Endothelial cell of umbilical vein (primary cell): Measurements from ENCODE around the gene BEAN1. TPM values are rescaled to one million over a fixed set of nuclear protein-coding genes. Genes with fewer than 3 reads are reported as not detected.

ENCODE experiments used
- BruUV-seq: library from RNA; stranded (reverse); fragments of 400-500 nt; replicated peaks from 2 replicates; lab custom pipeline; 2021; lab: Mats Ljungman, UMichigan
- CTCF ChIA-PET: fragments of 300-600, 350-600 bp; sonication (Branson Sonifier 250); formaldehyde crosslinking; loops from one replicate; lab custom pipeline; 2021; ENCODE audit warnings: antibody characterized with exemption, inconsistent platforms; lab: Charles Lee
- POLR2A ChIA-PET: fragments of 300-600, 350-600 bp; sonication (Branson Sonifier 250); formaldehyde crosslinking; loops from one replicate; lab custom pipeline; 2021; ENCODE audit warnings: antibody characterized with exemption, inconsistent platforms; lab: Charles Lee
- DNase-seq: peaks from one replicate; pipeline ENCODE4 v3.0.0-alpha.2; 2011; ENCODE audit warnings: low read depth, low spot score
- FAIRE-seq: peaks from 2 replicates; lab custom pipeline; 2011; peaks lifted over from hg19 to GRCh38; lab: Jason Lieb, UNC
- H2AFZ ChIP-seq: 2 replicates; pipeline ENCODE4 v1.6.0; 2012; ENCODE audit warnings: low read depth, low read length, control low read depth, inconsistent platforms
- H3K27ac ChIP-seq: 2 replicates; pipeline ENCODE4 v1.5.1; 2011; ENCODE audit warnings: low read depth, mild to moderate bottlenecking, control low read depth, low read length, moderate library complexity; ENCODE audit not compliant: insufficient read depth
- H3K27me3 ChIP-seq, 2 experiments: 2 replicates each; pipeline versions ENCODE4 v1.6.0 to v1.6.1; 2011; ENCODE audit warnings: low read length in 2 of 2, mixed read lengths in 1 of 2; ENCODE audit not compliant: control insufficient read depth in 2 of 2, insufficient read depth in 2 of 2
- H3K36me3 ChIP-seq, 2 experiments: 2 replicates in 1 of 2; 3 replicates in 1 of 2; pipeline ENCODE4 v1.5.1; 2011; ENCODE audit warnings: low read length in 2 of 2, mild to moderate bottlenecking in 1 of 2, moderate library complexity in 1 of 2; ENCODE audit not compliant: control insufficient read depth in 2 of 2, insufficient read depth in 2 of 2; ENCODE audit errors: extremely low read depth in 1 of 2
- H3K4me1 ChIP-seq: 3 replicates; pipeline ENCODE4 v1.5.1; 2011; ENCODE audit warnings: mild to moderate bottlenecking, low read length; ENCODE audit not compliant: control insufficient read depth, insufficient read depth; ENCODE audit errors: extremely low read depth
- H3K4me2 ChIP-seq: 2 replicates; pipeline ENCODE4 v1.6.1; 2011; ENCODE audit warnings: low read length, control low read depth, mixed read lengths; ENCODE audit not compliant: insufficient read depth
- H3K4me3 ChIP-seq, 3 experiments: fragments of 200-600 bp in 1 of 3; sonication (generic), shearing (Covaris generic) in 1 of 3; replicated peaks in 1 of 3; 2 replicates each; pipeline ENCODE4 v1.5.1; 2011 to 2016; ENCODE audit warnings: control low read depth in 3 of 3, low read length in 3 of 3, mild to moderate bottlenecking in 2 of 3, inconsistent platforms in 1 of 3, low read depth in 1 of 3, moderate library complexity in 1 of 3; ENCODE audit not compliant: insufficient read depth in 1 of 3
- H3K79me2 ChIP-seq: 2 replicates; pipeline ENCODE4 v1.6.0; 2012; ENCODE audit warnings: low read length, inconsistent platforms; ENCODE audit not compliant: control insufficient read depth, insufficient read depth
- H3K9ac ChIP-seq: replicated peaks from 2 replicates; pipeline ENCODE3; 2011; ENCODE audit warnings: low read length, control low read depth; ENCODE audit not compliant: insufficient read depth; ENCODE audit errors: extremely low read depth
- H3K9me1 ChIP-seq: replicated peaks from 3 replicates; pipeline ENCODE4 v1.6.0; 2011; ENCODE audit warnings: mild to moderate bottlenecking, low read length; ENCODE audit not compliant: control insufficient read depth, insufficient read depth; ENCODE audit errors: extremely low read depth
- H3K9me3 ChIP-seq: replicated peaks from 2 replicates; pipeline ENCODE4 v1.5.1; 2012; ENCODE audit warnings: low read length, inconsistent platforms; ENCODE audit not compliant: control insufficient read depth, insufficient read depth
- H4K20me1 ChIP-seq: replicated peaks from 2 replicates; pipeline ENCODE3; 2011; ENCODE audit warnings: mild to moderate bottlenecking, low read length; ENCODE audit not compliant: control insufficient read depth, insufficient read depth; ENCODE audit errors: extremely low read depth
- CTCF ChIP-seq, 2 donors: IDR thresholded peaks; 1 replicate in 1 of 2; 2 replicates in 1 of 2; pipeline ENCODE4 v1.5.1; 2011; ENCODE audit warnings: low read length in 2 of 2, mild to moderate bottlenecking in 2 of 2, moderate library complexity in 2 of 2, control low read depth in 1 of 2, inconsistent platforms in 1 of 2, low read depth in 1 of 2; ENCODE audit not compliant: insufficient read depth in 1 of 2; ENCODE audit errors: extremely low read depth in 1 of 2
- FOS ChIP-seq: IDR thresholded peaks from 2 replicates; pipeline ENCODE4 v1.6.1; 2011; ENCODE audit warnings: mild to moderate bottlenecking, low read length, moderate library complexity, borderline replicate concordance; ENCODE audit not compliant: insufficient read depth
- GATA2 ChIP-seq: IDR thresholded peaks from 2 replicates; pipeline ENCODE4 v1.7.0; 2011; ENCODE audit warnings: low read depth, mild to moderate bottlenecking, moderate library complexity, mixed read lengths, low read length; ENCODE audit not compliant: insufficient read length, insufficient read depth
- JUN ChIP-seq: IDR thresholded peaks from 2 replicates; pipeline ENCODE4 v1.6.1; 2011; ENCODE audit warnings: borderline replicate concordance, low read depth; ENCODE audit not compliant: insufficient read length, insufficient read depth
- MAX ChIP-seq: IDR thresholded peaks from 2 replicates; pipeline ENCODE4 v1.6.1; 2011; ENCODE audit not compliant: insufficient read depth, insufficient read length
- MYC ChIP-seq: IDR thresholded peaks from one replicate; pipeline ENCODE4 v1.6.1; 2011; ENCODE audit warnings: mild to moderate bottlenecking, low read depth, low read length
- POLR2A ChIP-seq: IDR thresholded peaks from 2 replicates; pipeline ENCODE4 v1.6.1; 2012; ENCODE audit warnings: low read depth, mild to moderate bottlenecking, control low read depth, low read length
- dilution Hi-C: fragments of 300-500 bp; cut with MboI; formaldehyde crosslinking; loops from one replicate; pipeline ENCODE4 v1.15.0; 2019; ENCODE audit warnings: low sequenced_read_pairs; ENCODE audit not compliant: extremely low pct_ligation_motif_present
- intact Hi-C: fragments of 100-400 bp; cut with micrococcal nuclease; formaldehyde crosslinking; loops from one replicate; pipeline ENCODE4 v1.10.0; 2022
- polyA plus RNA-seq, 4 experiments: library from polyadenylated mRNA; depleted of rRNA in 3 of 4; stranded (reverse) in 3 of 4; unstranded in 1 of 4; fragments of >200 nt; gene quantifications; 2 replicates each; pipeline versions ENCODE4 v1.2.1 to v1.2.3, GENCODE V29; 2011 to 2012; ENCODE audit warnings: missing spikeins in 1 of 4
- total RNA-seq: library from RNA; stranded (reverse); gene quantifications from 2 replicates; pipeline ENCODE4 v1.2.3, GENCODE V29; 2021

The BEAN1 gene
- total and polyA plus RNA-seq, 2 donors (not counting 3 experiments of a cell fraction or from before 2014, with no cell fraction given): not detected

DNA sequence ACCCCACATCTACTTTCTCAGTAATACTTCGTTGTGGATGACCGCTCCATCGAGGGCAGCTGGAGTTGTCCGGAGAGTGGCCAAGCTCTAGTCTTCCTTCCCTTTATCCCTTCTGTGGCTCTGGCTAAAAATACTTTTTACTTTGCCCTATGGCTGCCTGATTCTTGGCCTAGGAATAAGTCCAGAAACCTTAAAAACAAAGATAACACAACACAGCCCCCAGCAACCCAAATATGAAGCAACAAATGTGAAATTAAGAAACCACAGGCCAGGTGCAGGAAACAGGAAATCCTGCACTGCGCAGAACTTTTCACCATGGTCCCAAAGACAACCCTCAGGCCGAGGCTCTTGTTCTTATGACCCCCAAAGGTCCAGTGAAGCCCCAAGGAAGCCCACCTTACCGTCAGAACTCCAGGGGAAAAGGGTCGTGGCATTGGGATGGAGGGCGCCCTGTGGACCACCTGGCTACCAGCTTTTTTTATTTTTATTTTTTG lies 96.8 kb downstream of the BEAN1 start:
- Histone ChIP-seq H3K4me3 (no peak overlapping the region), H2AFZ (no peak overlapping the region), H3K4me2 (peak overlapping the region; percentile 28), H3K27me3 (no peaks in the 10 kb centered on the region), H3K27ac (peak overlapping the region; percentile 44), H3K9me3 (no peaks in the 10 kb centered on the region), H3K9ac (no peak overlapping the region), H3K36me3 (peaks cover 0 to 2% of the 10 kb centered on the region in 2 experiments), H3K4me1 (peaks cover 55% of the 10 kb centered on the region), H4K20me1 (no peaks in the 10 kb centered on the region), H3K79me2 (no peaks in the 10 kb centered on the region), H3K9me1 (no peaks in the 10 kb centered on the region)
- BruUV-seq: no TSS peak
- intact Hi-C loops: loop anchor here (1.0 kb wide), 1 partner anchor 28 kb away; the partner anchor contains the start of gene CKLF
- dilution Hi-C loops: no loop called here
- ChIA-PET CTCF (interaction anchor here (1.0 to 2.1 kb wide), 5 partner anchors 8 to 85 kb away, joined by 3 to 8 read pairs (median 5); no protein-coding TSS in a partner anchor), POLR2A (no interaction called here)
- no peak for TF ChIP-seq JUN
- DNase-seq (peak; percentile 51), FAIRE-seq (peak; percentile 85)

DNA sequence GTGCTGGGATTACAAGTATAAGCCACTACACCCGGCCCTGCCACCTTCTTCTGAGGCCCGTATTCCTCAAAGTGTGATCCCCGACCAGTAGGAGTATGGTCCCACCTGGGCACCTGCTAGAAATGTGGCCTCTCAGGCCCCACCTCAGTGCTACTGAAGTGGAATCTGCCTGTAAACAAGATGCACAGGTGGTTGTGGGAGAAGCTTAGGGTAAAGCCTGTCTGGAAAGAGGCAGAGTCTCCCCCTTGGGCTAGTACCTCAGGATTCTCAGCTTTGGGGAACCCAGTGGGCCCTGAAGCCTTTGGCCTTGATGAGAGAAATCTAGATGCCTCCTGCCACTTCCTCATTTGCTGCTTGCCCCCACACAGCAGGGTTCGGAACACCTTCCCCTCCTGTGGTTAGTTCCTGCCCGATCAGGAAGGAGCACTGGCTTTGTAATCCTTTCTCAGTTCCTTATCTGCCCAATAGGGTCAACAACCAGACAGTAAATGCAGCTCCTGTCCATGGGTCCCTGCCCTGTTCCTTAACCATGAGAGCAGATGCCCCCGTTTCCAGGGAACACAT lies 97.6 kb downstream of the BEAN1 start:
- DNase-seq (no peak), FAIRE-seq (no peak)
- no peaks in the 10 kb centered on the region for H3K9me1 ChIP-seq
- H3K4me3 ChIP-seq: no peak overlapping the region
- no peak overlapping the region for H3K27ac ChIP-seq
- H3K9ac ChIP-seq: no peak overlapping the region
- CTCF ChIA-PET: interaction anchor here (1.3 to 2.1 kb wide), 4 partner anchors 9 to 84 kb away, joined by 4 to 8 read pairs (median 6); no protein-coding TSS in a partner anchor
- dilution Hi-C loops (no loop called here), intact Hi-C loops (loop anchor here (1.0 kb wide), 1 partner anchor 28 kb away; the partner anchor contains the start of gene CKLF)
- TF ChIP-seq MYC (no peak), CTCF (IDR thresholded peaks at IDR 0.05; ENCODE audit: extremely low read depth in 1 of 2, insufficient read depth in 1 of 2, low read depth in 1 of 2, low read length in 2 of 2) (no peak), FOS (no peak), POLR2A (no peak), GATA2 (no peak), MAX (no peak), JUN (no peak)
- H3K36me3 ChIP-seq: peaks cover 0 to 9% of the 10 kb centered on the region in 2 experiments
- H3K4me2 ChIP-seq: no peak overlapping the region
- no peaks in the 10 kb centered on the region for H3K9me3 ChIP-seq
- BruUV-seq: no TSS peak
- H3K27me3 ChIP-seq: no peaks in the 10 kb centered on the region
- no peak overlapping the region for H2AFZ ChIP-seq
- H4K20me1 ChIP-seq: no peaks in the 10 kb centered on the region
- H3K79me2 ChIP-seq: no peaks in the 10 kb centered on the region
- peaks cover 50% of the 10 kb centered on the region for H3K4me1 ChIP-seq
- POLR2A ChIA-PET: no interaction called here
